ENCODE measurements around the gene KATNB1. TPM values are rescaled to one million over a fixed set of nuclear protein-coding genes. Genes with fewer than 3 reads are reported as not detected.
"Not testable (repeated sequence)": the region's sequence is repeated elsewhere in the genome, so short reads cannot be mapped to it uniquely, and the experiment has no call there.

The KATNB1 gene
- polyA plus RNA-seq, 1 experiment = 10.7 TPM

DNA sequence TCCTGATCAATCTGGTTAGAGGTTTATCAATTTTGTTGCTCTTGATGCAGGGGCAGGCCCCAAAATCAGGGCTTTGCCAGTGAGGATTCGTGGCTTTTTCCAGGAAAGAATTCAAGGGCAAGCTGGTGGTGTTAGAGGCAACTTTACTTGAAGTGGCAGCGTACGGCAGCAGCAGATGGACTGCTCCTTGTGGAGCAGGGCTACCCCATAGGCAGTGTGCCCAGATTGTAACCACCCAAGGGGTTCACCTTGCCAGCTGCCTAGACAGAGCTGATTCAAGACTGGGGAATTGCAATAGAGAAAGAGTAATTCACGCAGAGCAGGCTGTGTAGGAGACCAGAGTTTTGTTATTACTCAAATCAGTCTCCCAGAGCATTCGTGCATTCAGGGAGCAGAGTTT lies 24.2 kb upstream of the KATNB1 start:
- Histone ChIP-seq H3K4me3 (ENCODE audit: low read depth, low read length) (no peak overlapping the region), H3K27ac (ENCODE audit: low read depth, low read length) (no peak overlapping the region), H3K9me3 (ENCODE audit: control insufficient read depth, insufficient read depth, low read length) (no peaks in the 10 kb centered on the region), H3K27me3 (ENCODE audit: control insufficient read depth, insufficient read depth, low read length) (peaks cover 38% of the 10 kb centered on the region)
- ChIA-PET POLR2A (no interaction called here), CTCF (interaction anchor here (2.1 kb wide), 1 partner anchor 135 kb away, joined by 4 read pairs; no protein-coding TSS in a partner anchor)
- DNase-seq (ENCODE audit: low read depth, low spot score) = no peak
- TF ChIP-seq, protein P1, sequence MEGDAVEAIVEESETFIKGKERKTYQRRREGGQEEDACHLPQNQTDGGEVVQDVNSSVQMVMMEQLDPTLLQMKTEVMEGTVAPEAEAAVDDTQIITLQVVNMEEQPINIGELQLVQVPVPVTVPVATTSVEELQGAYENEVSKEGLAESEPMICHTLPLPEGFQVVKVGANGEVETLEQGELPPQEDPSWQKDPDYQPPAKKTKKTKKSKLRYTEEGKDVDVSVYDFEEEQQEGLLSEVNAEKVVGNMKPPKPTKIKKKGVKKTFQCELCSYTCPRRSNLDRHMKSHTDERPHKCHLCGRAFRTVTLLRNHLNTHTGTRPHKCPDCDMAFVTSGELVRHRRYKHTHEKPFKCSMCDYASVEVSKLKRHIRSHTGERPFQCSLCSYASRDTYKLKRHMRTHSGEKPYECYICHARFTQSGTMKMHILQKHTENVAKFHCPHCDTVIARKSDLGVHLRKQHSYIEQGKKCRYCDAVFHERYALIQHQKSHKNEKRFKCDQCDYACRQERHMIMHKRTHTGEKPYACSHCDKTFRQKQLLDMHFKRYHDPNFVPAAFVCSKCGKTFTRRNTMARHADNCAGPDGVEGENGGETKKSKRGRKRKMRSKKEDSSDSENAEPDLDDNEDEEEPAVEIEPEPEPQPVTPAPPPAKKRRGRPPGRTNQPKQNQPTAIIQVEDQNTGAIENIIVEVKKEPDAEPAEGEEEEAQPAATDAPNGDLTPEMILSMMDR (IDR thresholded peaks at IDR 0.05; ENCODE audit: low read depth, low read length) = no peak

DNA sequence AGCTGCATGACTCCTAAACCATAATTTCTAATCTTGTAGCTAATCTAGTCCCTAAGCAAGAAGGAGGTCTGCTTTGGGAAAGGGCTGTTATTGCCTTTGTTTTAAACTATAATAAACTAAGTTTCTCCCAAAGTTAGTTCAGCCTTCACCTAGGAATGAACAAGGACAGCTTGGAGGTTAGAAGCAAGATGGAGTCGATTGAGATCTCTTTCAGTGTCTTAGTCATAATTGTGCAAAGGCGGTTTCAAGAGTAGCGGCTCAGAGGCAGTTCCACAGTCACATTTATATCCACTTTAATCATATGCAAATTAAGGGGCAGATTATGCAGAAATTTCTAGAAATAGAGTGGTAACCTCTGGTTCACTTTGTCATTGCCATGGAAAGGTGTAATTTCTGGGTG lies 23.6 kb upstream of the KATNB1 start:
- H3K27me3 ChIP-seq (ENCODE audit: control insufficient read depth, insufficient read depth, low read length) = peaks cover 38% of the 10 kb centered on the region

DNA sequence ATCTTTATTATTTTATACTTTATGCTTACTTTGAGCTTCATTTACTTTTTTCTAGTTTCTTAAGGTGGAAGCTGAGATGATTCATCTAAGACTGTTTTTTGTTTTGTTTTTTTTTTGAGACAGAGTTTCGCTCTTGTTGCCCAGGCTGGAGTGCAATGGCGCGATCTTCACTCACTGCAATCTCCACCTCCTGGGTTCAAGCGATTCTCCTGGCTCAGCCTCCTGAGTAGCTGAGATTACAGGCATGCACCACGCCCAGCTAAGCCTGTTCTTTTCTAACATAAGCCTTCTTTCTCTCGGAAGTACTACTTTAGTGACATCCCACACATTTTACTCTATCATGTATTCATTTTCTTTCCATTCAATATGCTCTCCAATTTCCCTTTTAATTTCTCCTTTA lies 23.0 kb upstream of the KATNB1 start:
- H3K4me3 ChIP-seq (ENCODE audit: low read depth, low read length); POLR2A ChIA-PET; DNase-seq (ENCODE audit: low read depth, low spot score); H3K9me3 ChIP-seq (ENCODE audit: control insufficient read depth, insufficient read depth, low read length); H3K27ac ChIP-seq (ENCODE audit: low read depth, low read length): not testable (repeated sequence)
- CTCF ChIA-PET = interaction anchor here (0.9 to 2.1 kb wide), 3 partner anchors 82 to 192 kb away, joined by 3 to 4 read pairs (median 3); no protein-coding TSS in a partner anchor
- H3K27me3 ChIP-seq (ENCODE audit: control insufficient read depth, insufficient read depth, low read length) = peaks cover 35% of the 10 kb centered on the region

More for the DNA sequence above, 23.6 kb upstream of the KATNB1 start:
- no peak for DNase-seq (ENCODE audit: low read depth, low spot score)
- TF ChIP-seq, protein P1 (IDR thresholded peaks at IDR 0.05; ENCODE audit: low read depth, low read length) = no peak
- CTCF ChIA-PET = interaction anchor here (0.9 to 2.1 kb wide), 3 partner anchors 81 to 192 kb away, joined by 3 to 4 read pairs (median 3); no protein-coding TSS in a partner anchor
- H3K9me3 ChIP-seq (ENCODE audit: control insufficient read depth, insufficient read depth, low read length) = no peaks in the 10 kb centered on the region
- H3K4me3 ChIP-seq (ENCODE audit: low read depth, low read length) = no peak overlapping the region
- H3K27ac ChIP-seq (ENCODE audit: low read depth, low read length) = no peak overlapping the region
- POLR2A ChIA-PET = no interaction called here

DNA sequence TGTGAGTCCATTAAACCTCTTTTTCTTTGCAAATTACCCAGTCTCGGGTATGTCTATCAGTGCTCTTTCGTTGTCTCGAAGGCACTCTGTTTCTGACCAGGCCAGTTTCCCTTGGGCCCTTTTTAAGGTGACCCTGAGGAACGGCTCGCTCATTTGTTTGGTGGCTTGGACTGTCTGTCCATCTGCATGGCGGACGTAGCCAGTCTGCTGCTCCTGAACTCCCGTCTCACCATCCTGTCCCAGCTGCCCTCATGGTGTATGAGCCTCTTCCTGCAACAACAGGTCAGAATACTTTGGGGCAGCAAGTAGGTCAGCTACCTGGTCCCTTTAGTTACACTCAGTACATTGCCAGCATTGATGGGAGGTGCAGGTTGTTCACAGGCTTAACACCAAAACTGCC lies 22.0 kb upstream of the KATNB1 start:
- TF ChIP-seq, protein P1 (IDR thresholded peaks at IDR 0.05; ENCODE audit: low read depth, low read length) = no peak
- Histone ChIP-seq H3K27ac (ENCODE audit: low read depth, low read length) (no peak overlapping the region), H3K9me3 (ENCODE audit: control insufficient read depth, insufficient read depth, low read length) (no peaks in the 10 kb centered on the region), H3K4me3 (ENCODE audit: low read depth, low read length) (no peak overlapping the region), H3K27me3 (ENCODE audit: control insufficient read depth, insufficient read depth, low read length) (peaks cover 37% of the 10 kb centered on the region)
- no peak for DNase-seq (ENCODE audit: low read depth, low spot score)
- POLR2A ChIA-PET = no interaction called here
- CTCF ChIA-PET = interaction anchor here (0.5 to 2.1 kb wide), 3 partner anchors 138 to 293 kb away, joined by 3 to 4 read pairs (median 3); no protein-coding TSS in a partner anchor

DNA sequence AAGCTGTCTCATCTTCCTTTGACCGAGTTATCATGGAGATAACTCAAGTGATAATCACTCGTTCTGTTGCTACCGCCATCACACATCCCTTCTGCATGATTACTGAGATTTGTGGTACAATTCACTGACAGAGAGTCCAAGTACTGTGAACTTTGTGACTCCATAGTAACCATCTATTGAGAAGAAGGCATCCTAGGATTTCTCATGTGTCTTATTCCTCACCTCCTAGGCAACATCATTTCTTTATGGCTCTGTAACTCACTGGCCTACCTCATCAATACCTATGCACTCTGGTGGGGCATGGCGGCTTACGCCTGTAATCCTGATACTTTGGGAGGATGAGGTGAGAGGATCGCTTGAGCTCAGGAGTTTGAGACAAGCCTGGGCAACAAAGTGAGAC lies 21.5 kb upstream of the KATNB1 start:
- Histone ChIP-seq H3K4me3 (ENCODE audit: low read depth, low read length) (no peak overlapping the region), H3K27me3 (ENCODE audit: control insufficient read depth, insufficient read depth, low read length) (peaks cover 36% of the 10 kb centered on the region), H3K27ac (ENCODE audit: low read depth, low read length) (no peak overlapping the region), H3K9me3 (ENCODE audit: control insufficient read depth, insufficient read depth, low read length) (no peaks in the 10 kb centered on the region)
- TF ChIP-seq, protein P1 (IDR thresholded peaks at IDR 0.05; ENCODE audit: low read depth, low read length) = no peak
- CTCF ChIA-PET = no interaction called here
- DNase-seq (ENCODE audit: low read depth, low spot score) = no peak
- POLR2A ChIA-PET = no interaction called here
